Activated CD4-positive, alpha-beta memory T cell treated with anti-CD3 and anti-CD28 coated beads for 36 hours (primary cell): ENCODE results near the gene MRRF. TPM values are rescaled to one million over a fixed set of nuclear protein-coding genes. Genes with fewer than 3 reads are reported as not detected.

Experiments
- CTCF ChIA-PET: fragments of 350-600 bp; sonication (Branson Sonifier 250); formaldehyde crosslinking; loops from one replicate; lab custom pipeline; 2021; ENCODE audit warnings: antibody characterized with exemption, inconsistent platforms; lab: Charles Lee
- POLR2A ChIA-PET: fragments of 350-600 bp; sonication (Branson Sonifier 250); formaldehyde crosslinking; loops from one replicate; lab custom pipeline; 2021; ENCODE audit warnings: antibody characterized with exemption; lab: Charles Lee
- DNase-seq: peaks from one replicate; pipeline ENCODE4 v3.0.0-alpha.2; 2020
- H3K27ac Mint-ChIP-seq: one replicate; pipeline ENCODE4 v1.8.0; 2021; ENCODE audit warnings: mixed read lengths
- H3K27me3 Mint-ChIP-seq: one replicate; pipeline ENCODE4 v1.8.0; 2021; ENCODE audit warnings: mixed read lengths
- H3K36me3 Mint-ChIP-seq: one replicate; pipeline ENCODE4 v1.8.0; 2021; ENCODE audit warnings: mixed read lengths
- H3K4me1 Mint-ChIP-seq: one replicate; pipeline ENCODE4 v1.8.0; 2021; ENCODE audit warnings: low read depth, mixed read lengths
- H3K4me3 Mint-ChIP-seq: one replicate; pipeline ENCODE4 v1.8.0; 2021; ENCODE audit warnings: mild to moderate bottlenecking, mixed read lengths
- H3K9me3 Mint-ChIP-seq: one replicate; pipeline ENCODE4 v1.8.0; 2021; ENCODE audit warnings: mixed read lengths
- intact Hi-C: fragments of 100-400 bp; cut with micrococcal nuclease; formaldehyde crosslinking; loops from one replicate; pipeline ENCODE4 v1.15.1; 2023
- total RNA-seq, 2 experiments: library from RNA; stranded (reverse); gene quantifications; one replicate each; pipeline ENCODE4 v1.2.3, GENCODE V29; 2021

The MRRF gene
- total RNA-seq, 2 experiments from 2014 or later = 47.2 to 52.5 TPM

GRCh38 chr9:122338994-122339393, 74.3 kb downstream of the MRRF start:
- Mint-ChIP-seq H3K36me3 (no peaks in the 10 kb centered on the region), H3K9me3 (no peaks in the 10 kb centered on the region), H3K27me3 (peaks cover 1% of the 10 kb centered on the region), H3K4me1 (no peaks in the 10 kb centered on the region), H3K4me3 (no peak overlapping the region), H3K27ac (no peak overlapping the region)
- intact Hi-C loops = no loop called here
- ChIA-PET CTCF (interaction anchor here (0.8 to 2.1 kb wide), 2 partner anchors 12 to 214 kb away, joined by 3 to 9 read pairs; no protein-coding TSS in a partner anchor), POLR2A (no interaction called here)
- no peak for DNase-seq

- Mint-ChIP-seq H3K27ac (no peak overlapping the region), H3K36me3 (no peaks in the 10 kb centered on the region)
Measured at GRCh38 chr9:122339579-122339978, 74.9 kb downstream of the MRRF start.

DNA sequence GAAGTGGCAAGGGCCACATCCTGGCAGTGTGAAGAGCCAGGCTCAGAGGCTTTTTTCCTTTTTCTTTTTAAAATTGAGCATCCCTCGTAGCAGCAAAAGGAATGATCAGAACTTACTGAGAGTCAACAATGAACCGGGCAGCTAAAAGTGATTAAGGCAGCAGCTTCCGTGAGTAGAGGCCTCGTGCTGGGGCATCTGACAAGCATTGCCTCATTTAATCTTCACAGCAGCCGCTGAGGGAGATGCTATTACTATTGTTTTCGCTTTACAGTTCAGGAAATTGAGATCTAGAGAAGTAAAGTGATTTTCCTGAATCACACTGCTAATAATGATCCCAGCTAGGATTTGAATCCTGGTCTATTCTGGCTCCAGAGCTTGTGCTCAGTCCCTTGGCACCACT, 75.5 kb downstream of the MRRF start:
- no peak overlapping the region for H3K4me3 Mint-ChIP-seq
- no peaks in the 10 kb centered on the region for H3K4me1 Mint-ChIP-seq
- CTCF ChIA-PET = interaction anchor here (1.6 to 2.1 kb wide), 2 partner anchors 215 to 217 kb away, joined by 6 to 9 read pairs; no protein-coding TSS in a partner anchor

More at GRCh38 chr9:122339579-122339978, 74.9 kb downstream of the MRRF start:
- Mint-ChIP-seq H3K9me3 (no peaks in the 10 kb centered on the region), H3K4me3 (no peak overlapping the region), H3K27me3 (peaks cover 2% of the 10 kb centered on the region), H3K4me1 (no peaks in the 10 kb centered on the region)
- no peak for DNase-seq
- CTCF ChIA-PET = interaction anchor here (0.8 to 2.1 kb wide), 3 partner anchors 11 to 217 kb away, joined by 3 to 9 read pairs (median 6); no protein-coding TSS in a partner anchor
- POLR2A ChIA-PET = no interaction called here
- intact Hi-C loops = no loop called here

GRCh38 chr9:122342323-122343050, 77.8 kb downstream of the MRRF start:
- H3K4me3 Mint-ChIP-seq = no peak overlapping the region
- no peak for DNase-seq
- peaks cover 3% of the 10 kb centered on the region for H3K4me1 Mint-ChIP-seq
- ChIA-PET CTCF (interaction anchor here (14.1 kb wide), 1 partner anchor 218 kb away, joined by 314 read pairs; no protein-coding TSS in a partner anchor), POLR2A (interaction anchor here (0.7 kb wide), 1 partner anchor 42 kb away, joined by 4 read pairs; no protein-coding TSS in a partner anchor)
- H3K9me3 Mint-ChIP-seq = no peaks in the 10 kb centered on the region
- H3K36me3 Mint-ChIP-seq = no peaks in the 10 kb centered on the region
- no peak overlapping the region for H3K27ac Mint-ChIP-seq
- peaks cover 20% of the 10 kb centered on the region for H3K27me3 Mint-ChIP-seq
- intact Hi-C loops = loop anchor here (10.0 kb wide), 1 partner anchor 128 kb away; no protein-coding TSS in a partner anchor

More for the DNA sequence above, 75.5 kb downstream of the MRRF start:
- no peaks in the 10 kb centered on the region for H3K9me3 Mint-ChIP-seq
- H3K36me3 Mint-ChIP-seq = no peaks in the 10 kb centered on the region
- peaks cover 8% of the 10 kb centered on the region for H3K27me3 Mint-ChIP-seq
- no peak overlapping the region for H3K27ac Mint-ChIP-seq
- POLR2A ChIA-PET = interaction anchor here (0.6 kb wide), 1 partner anchor 665 kb away, joined by 3 read pairs; no protein-coding TSS in a partner anchor
- intact Hi-C loops = loop anchor here (10.0 kb wide), 1 partner anchor 125 kb away; no protein-coding TSS in a partner anchor
- no peak for DNase-seq

DNA sequence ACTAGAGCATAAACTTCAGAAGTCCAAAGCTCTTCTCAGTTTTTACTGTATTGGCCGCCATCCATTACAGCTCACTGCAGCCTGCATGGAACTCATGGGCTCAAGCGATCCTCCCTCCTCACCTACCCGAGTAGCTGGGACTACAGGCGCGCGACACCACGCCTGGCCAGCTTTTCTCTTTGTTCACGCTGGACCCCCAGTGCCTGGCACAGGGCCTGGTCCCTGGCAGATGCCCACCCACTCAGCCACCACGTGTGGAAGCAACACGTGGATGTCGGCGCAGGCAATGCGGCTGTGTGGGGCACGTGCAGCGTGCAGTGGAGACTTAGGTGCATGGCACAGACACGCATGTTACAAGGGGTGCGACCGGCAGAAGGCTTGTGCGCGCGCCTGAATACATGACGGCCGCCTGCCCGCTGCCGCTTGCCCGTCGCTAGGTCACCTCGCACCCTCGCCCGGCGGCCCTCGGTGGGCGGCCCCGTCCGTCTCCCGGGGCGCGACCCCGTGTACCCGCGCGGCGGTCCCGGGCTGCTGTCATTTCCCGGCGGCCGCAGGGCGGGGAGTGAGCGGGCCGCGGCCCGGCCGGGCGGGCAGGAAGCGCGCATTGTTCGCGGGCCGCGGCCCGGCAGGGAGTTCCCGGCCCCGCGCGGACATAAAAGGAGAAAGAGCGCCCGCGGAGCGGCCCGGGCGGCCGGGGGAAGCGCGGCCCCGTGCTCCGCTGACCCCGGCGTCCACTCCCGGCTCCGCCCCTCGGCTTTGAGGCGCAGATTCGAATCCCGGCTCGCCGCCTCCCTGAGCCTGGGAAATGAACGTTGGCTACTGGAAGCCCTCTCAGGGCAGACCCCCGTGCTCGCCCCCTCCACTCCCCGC, 82.0 kb downstream of the MRRF start:
- Mint-ChIP-seq H3K9me3 (no peaks in the 10 kb centered on the region), H3K36me3 (no peaks in the 10 kb centered on the region), H3K27ac (no peak overlapping the region), H3K4me1 (peaks cover 4% of the 10 kb centered on the region), H3K4me3 (peak overlapping the region; percentile 66), H3K27me3 (peaks cover 44% of the 10 kb centered on the region)
- ChIA-PET CTCF (interaction anchor here (0.8 to 14.1 kb wide), 4 partner anchors 81 to 248 kb away, joined by 3 to 314 read pairs (median 60); no protein-coding TSS in a partner anchor), POLR2A (no interaction called here)
- DNase-seq = no peak
- intact Hi-C loops = loop anchor here (10.0 kb wide), 1 partner anchor 132 kb away; no protein-coding TSS in a partner anchor

GRCh38 chr9:122347348-122348287, 82.9 kb downstream of the MRRF start:
- peaks cover 44% of the 10 kb centered on the region for H3K27me3 Mint-ChIP-seq
- peak; percentile 25 for DNase-seq
- H3K4me3 Mint-ChIP-seq = peak overlapping the region; percentile 66
- H3K27ac Mint-ChIP-seq = no peak overlapping the region
- ChIA-PET CTCF (interaction anchor here (1.0 to 14.1 kb wide), 3 partner anchors 82 to 249 kb away, joined by 3 to 314 read pairs (median 117); no protein-coding TSS in a partner anchor), POLR2A (no interaction called here)
- H3K9me3 Mint-ChIP-seq = peaks cover under 1% of the 10 kb centered on the region
- H3K36me3 Mint-ChIP-seq = no peaks in the 10 kb centered on the region
- intact Hi-C loops = loop anchor here (10.0 kb wide), 1 partner anchor 133 kb away; no protein-coding TSS in a partner anchor
- H3K4me1 Mint-ChIP-seq = peaks cover 4% of the 10 kb centered on the region

GRCh38 chr9:122348288-122348777, 83.7 kb downstream of the MRRF start:
- intact Hi-C loops = loop anchor here (10.0 kb wide), 1 partner anchor 134 kb away; no protein-coding TSS in a partner anchor
- no peak overlapping the region for H3K4me3 Mint-ChIP-seq
- no peak overlapping the region for H3K27ac Mint-ChIP-seq
- ChIA-PET CTCF (interaction anchor here (5.9 to 14.1 kb wide), 2 partner anchors 224 to 250 kb away, joined by 117 to 314 read pairs; no protein-coding TSS in a partner anchor), POLR2A (no interaction called here)
- peaks cover 4% of the 10 kb centered on the region for H3K9me3 Mint-ChIP-seq
- peaks cover 4% of the 10 kb centered on the region for H3K4me1 Mint-ChIP-seq
- DNase-seq = no peak
- no peaks in the 10 kb centered on the region for H3K36me3 Mint-ChIP-seq
- H3K27me3 Mint-ChIP-seq = peaks cover 44% of the 10 kb centered on the region

DNA sequence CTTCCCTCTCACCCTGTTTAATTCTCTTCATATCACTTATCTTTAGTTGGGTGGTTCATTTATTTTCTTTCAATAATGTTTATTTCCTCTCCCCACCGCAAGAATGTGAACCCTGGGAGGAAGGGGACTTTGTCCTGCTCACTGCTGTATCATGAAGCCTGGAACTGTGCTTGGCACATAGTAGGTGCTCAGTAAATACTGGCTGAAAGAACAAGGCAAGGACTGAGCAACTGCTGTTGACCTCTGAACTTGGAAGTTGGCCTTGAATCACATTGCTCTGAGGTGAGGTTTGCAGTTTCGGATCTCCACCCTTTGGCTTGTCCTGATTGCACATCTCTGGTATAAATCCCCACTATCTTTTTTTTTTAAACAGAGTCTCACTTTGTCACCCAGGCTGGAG, 84.1 kb downstream of the MRRF start:
- Mint-ChIP-seq H3K4me3 (no peak overlapping the region), H3K27me3 (peaks cover 44% of the 10 kb centered on the region), H3K27ac (no peak overlapping the region), H3K4me1 (peaks cover 4% of the 10 kb centered on the region), H3K36me3 (no peaks in the 10 kb centered on the region), H3K9me3 (peaks cover 6% of the 10 kb centered on the region)
- intact Hi-C loops = loop anchor here (10.0 kb wide), 1 partner anchor 134 kb away; no protein-coding TSS in a partner anchor
- ChIA-PET CTCF (interaction anchor here (5.9 to 14.1 kb wide), 2 partner anchors 224 to 251 kb away, joined by 117 to 314 read pairs; no protein-coding TSS in a partner anchor), POLR2A (no interaction called here)
- no peak for DNase-seq

- peaks cover 4% of the 10 kb centered on the region for H3K4me1 Mint-ChIP-seq
- intact Hi-C loops = loop anchor here (10.0 kb wide), 1 partner anchor 134 kb away; no protein-coding TSS in a partner anchor
- H3K4me3 Mint-ChIP-seq = no peak overlapping the region
- CTCF ChIA-PET = interaction anchor here (1.7 to 14.1 kb wide), 6 partner anchors 17 to 459 kb away, joined by 3 to 314 read pairs (median 11); no protein-coding TSS in a partner anchor
- POLR2A ChIA-PET = no interaction called here
- DNase-seq = no peak
- no peaks in the 10 kb centered on the region for H3K36me3 Mint-ChIP-seq
- H3K27me3 Mint-ChIP-seq = peaks cover 43% of the 10 kb centered on the region
- peaks cover 6% of the 10 kb centered on the region for H3K9me3 Mint-ChIP-seq
- H3K27ac Mint-ChIP-seq = no peak overlapping the region
Measured at GRCh38 chr9:122349201-122349600, 84.5 kb downstream of the MRRF start.
